Vagina (tissue), 2 donors: Measurements from ENCODE around the gene SYCE3.

Experiments used
- POLR2A ChIP-seq, 2 donors: fragments of 450-650 bp; IDR thresholded peaks; one replicate each; pipeline ENCODE4 v1.6.1; 2017; ENCODE audit warnings: antibody characterized with exemption in 2 of 2, mild to moderate bottlenecking in 2 of 2, moderate library complexity in 2 of 2
- POLR2AphosphoS5 ChIP-seq, 2 donors: sonication (generic); formaldehyde crosslinking; IDR thresholded peaks; one replicate each; pipeline ENCODE4 v1.9.0; 2017; ENCODE audit warnings: antibody characterized with exemption in 2 of 2, mild to moderate bottlenecking in 2 of 2, low read depth in 1 of 2; ENCODE audit not compliant: insufficient read depth in 1 of 2
- TF ChIP-seq, protein P1 (sequence below), 3 experiments: fragments of 450-650 bp in 2 of 3; fragments of 200-600 bp in 1 of 3; sonication (generic) in 1 of 3; IDR thresholded peaks; one replicate each; pipeline ENCODE4 v1.5.1; 2017 to 2019; ENCODE audit warnings: antibody characterized with exemption in 3 of 3, mild to moderate bottlenecking in 2 of 3, moderate library complexity in 2 of 3

- TF ChIP-seq, protein P1, sequence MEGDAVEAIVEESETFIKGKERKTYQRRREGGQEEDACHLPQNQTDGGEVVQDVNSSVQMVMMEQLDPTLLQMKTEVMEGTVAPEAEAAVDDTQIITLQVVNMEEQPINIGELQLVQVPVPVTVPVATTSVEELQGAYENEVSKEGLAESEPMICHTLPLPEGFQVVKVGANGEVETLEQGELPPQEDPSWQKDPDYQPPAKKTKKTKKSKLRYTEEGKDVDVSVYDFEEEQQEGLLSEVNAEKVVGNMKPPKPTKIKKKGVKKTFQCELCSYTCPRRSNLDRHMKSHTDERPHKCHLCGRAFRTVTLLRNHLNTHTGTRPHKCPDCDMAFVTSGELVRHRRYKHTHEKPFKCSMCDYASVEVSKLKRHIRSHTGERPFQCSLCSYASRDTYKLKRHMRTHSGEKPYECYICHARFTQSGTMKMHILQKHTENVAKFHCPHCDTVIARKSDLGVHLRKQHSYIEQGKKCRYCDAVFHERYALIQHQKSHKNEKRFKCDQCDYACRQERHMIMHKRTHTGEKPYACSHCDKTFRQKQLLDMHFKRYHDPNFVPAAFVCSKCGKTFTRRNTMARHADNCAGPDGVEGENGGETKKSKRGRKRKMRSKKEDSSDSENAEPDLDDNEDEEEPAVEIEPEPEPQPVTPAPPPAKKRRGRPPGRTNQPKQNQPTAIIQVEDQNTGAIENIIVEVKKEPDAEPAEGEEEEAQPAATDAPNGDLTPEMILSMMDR (IDR thresholded peaks at IDR 0.05) = no peak
- TF ChIP-seq POLR2A (IDR thresholded peaks at IDR 0.05) (no peak), POLR2AphosphoS5 (IDR thresholded peaks at IDR 0.05; ENCODE audit: insufficient read depth in 1 of 2, low read depth in 1 of 2) (no peak)
Observed at GRCh38 chr22:50544746-50545253, 17.9 kb downstream of the SYCE3 start.
